Cardiac muscle cell (in vitro differentiated cells and primary cell): ENCODE data around the gene SHMT1. TPM values are rescaled to one million over a fixed set of nuclear protein-coding genes. Genes with fewer than 3 reads are reported as not detected.

Source experiments
- DNase-seq, 2 donors: peaks; one replicate each; pipeline versions ENCODE4 v3.0.0 to v3.0.0-alpha.2; 2010 to 2017; ENCODE audit warnings: low read depth in 1 of 2, low spot score in 1 of 2
- H3K27ac ChIP-seq: fragments of 200-600 bp; sonication (generic); 2 replicates; pipeline ENCODE4 v1.5.1; 2016
- H3K27me3 ChIP-seq: fragments of 200-600 bp; sonication (generic); 2 replicates; pipeline ENCODE4 v1.6.0; 2016; ENCODE audit warnings: control low read depth
- H3K36me3 ChIP-seq: fragments of 200-600 bp; sonication (generic); 2 replicates; pipeline ENCODE4 v1.5.1; 2016; ENCODE audit warnings: control low read depth
- H3K4me1 ChIP-seq: fragments of 200-600 bp; sonication (generic); 2 replicates; pipeline ENCODE4 v1.8.1; 2017; ENCODE audit warnings: low read depth, mild to moderate bottlenecking, mixed run types
- H3K4me3 ChIP-seq: fragments of 200-600 bp; sonication (generic); 2 replicates; pipeline ENCODE4 v1.5.1; 2016; ENCODE audit warnings: mild to moderate bottlenecking
- H3K9me3 ChIP-seq: fragments of 200-600 bp; sonication (generic); 2 replicates; pipeline ENCODE4 v1.5.1; 2017; ENCODE audit warnings: low read depth, mild to moderate bottlenecking, control low read depth
- polyA plus RNA-seq: library from polyadenylated mRNA; unstranded; fragments of >200 nt; fragmentation: Nextera tagmentation; extraction: Ambion mirVana; gene quantifications from 2 replicates; pipeline ENCODE4 v1.2.1, GENCODE V29; 2016
- total RNA-seq: library from RNA; depleted of rRNA; stranded (reverse); fragments of >200 nt; gene quantifications from 2 replicates; pipeline ENCODE4 v1.2.3, GENCODE V29; 2016
- TF ChIP-seq, protein P1 (sequence below): IDR thresholded peaks from 2 replicates; pipeline ENCODE4 v1.5.1; 2012; ENCODE audit warnings: low read depth, mild to moderate bottlenecking, low read length

Gene SHMT1
- total and polyA plus RNA-seq, 2 experiments from 2014 or later, result 24.8 to 30.6 TPM

DNA sequence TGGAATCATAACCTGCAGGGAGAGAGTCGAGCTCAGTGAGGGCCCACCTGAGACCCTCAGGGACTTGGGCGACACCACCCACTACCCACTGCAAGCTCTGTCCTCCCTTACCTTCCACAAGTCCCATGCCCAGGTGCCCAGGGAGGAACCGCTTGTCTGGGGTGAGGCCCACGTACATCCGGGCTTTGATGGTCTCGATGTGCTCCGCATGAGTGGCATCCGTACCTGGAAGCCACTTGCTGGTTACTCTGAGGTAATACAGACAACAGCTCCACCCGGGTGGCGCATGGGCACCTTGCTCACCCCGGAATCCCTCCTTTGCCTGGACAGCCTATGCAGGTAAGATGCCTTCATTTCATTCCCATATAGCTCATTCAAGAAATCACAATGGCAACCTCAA is 78.1 kb downstream of the SHMT1 start:
- Histone ChIP-seq H3K27me3 (no peaks in the 10 kb centered on the region), H3K9me3 (no peaks in the 10 kb centered on the region), H3K27ac (no peak overlapping the region), H3K4me1 (no peaks in the 10 kb centered on the region), H3K4me3 (no peak overlapping the region), H3K36me3 (peaks cover 71% of the 10 kb centered on the region)
- TF ChIP-seq, protein P1, sequence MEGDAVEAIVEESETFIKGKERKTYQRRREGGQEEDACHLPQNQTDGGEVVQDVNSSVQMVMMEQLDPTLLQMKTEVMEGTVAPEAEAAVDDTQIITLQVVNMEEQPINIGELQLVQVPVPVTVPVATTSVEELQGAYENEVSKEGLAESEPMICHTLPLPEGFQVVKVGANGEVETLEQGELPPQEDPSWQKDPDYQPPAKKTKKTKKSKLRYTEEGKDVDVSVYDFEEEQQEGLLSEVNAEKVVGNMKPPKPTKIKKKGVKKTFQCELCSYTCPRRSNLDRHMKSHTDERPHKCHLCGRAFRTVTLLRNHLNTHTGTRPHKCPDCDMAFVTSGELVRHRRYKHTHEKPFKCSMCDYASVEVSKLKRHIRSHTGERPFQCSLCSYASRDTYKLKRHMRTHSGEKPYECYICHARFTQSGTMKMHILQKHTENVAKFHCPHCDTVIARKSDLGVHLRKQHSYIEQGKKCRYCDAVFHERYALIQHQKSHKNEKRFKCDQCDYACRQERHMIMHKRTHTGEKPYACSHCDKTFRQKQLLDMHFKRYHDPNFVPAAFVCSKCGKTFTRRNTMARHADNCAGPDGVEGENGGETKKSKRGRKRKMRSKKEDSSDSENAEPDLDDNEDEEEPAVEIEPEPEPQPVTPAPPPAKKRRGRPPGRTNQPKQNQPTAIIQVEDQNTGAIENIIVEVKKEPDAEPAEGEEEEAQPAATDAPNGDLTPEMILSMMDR, result no peak
- no peak for DNase-seq

DNA sequence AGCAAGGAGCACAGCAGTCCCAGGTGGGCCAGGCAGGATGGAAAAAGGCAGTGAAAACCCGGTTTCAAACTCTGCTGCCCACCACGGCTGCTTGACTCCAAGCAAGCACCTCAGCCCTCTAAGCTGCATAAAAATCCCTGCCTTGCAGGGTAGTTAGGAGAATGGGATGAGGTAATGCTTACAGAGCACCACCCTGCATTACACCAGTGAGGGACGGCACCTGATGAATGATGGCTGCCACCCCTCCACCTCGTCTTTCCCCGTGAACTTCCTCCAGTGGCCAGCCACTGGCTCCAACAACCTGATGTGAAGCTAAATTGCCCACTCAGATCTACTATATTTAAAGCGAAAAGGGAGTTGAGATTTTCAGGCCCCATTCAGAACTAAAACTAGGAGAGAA is 81.6 kb downstream of the SHMT1 start:
- no peak overlapping the region for H3K27ac ChIP-seq
- no peak overlapping the region for H3K4me3 ChIP-seq
- peaks cover 66% of the 10 kb centered on the region for H3K36me3 ChIP-seq
- H3K9me3 ChIP-seq, result no peaks in the 10 kb centered on the region
- DNase-seq, result no peak
- TF ChIP-seq, protein P1, result no peak
- H3K4me1 ChIP-seq, result no peaks in the 10 kb centered on the region
- H3K27me3 ChIP-seq, result no peaks in the 10 kb centered on the region

DNA sequence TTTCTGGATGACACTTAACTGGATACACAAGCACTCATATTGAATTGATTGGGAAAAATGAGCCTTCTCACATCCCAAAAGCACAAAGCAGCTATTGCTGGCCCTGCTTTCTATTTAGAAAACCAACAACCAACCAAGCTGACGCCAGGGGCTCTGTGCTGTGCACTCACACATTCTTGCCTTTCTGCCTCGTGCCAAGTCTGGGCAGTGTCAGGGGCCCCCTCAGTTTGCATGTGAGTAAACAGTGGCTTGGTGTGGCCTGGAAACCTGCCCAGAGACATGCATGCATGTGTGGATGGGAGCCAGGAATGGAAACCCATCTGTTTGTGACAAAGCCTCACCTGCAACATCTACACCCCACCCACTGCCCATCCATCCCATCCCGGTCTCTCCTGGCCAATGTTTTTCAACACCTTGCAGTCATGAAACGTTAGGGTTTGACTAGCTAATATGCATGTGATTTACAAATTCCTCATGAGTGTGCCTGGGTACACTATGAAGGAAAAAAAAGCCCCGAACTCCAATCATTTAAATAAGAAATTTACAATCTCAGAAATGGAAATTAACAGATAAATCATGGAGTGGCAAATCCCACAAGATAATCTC is 82.5 kb downstream of the SHMT1 start:
- H3K27me3 ChIP-seq, result no peaks in the 10 kb centered on the region
- H3K4me3 ChIP-seq, result no peak overlapping the region
- DNase-seq, result peak in 1 of 2 donors; percentile 14
- no peak overlapping the region for H3K27ac ChIP-seq
- TF ChIP-seq, protein P1, result no peak
- no peaks in the 10 kb centered on the region for H3K9me3 ChIP-seq
- H3K4me1 ChIP-seq, result no peaks in the 10 kb centered on the region
- peaks cover 67% of the 10 kb centered on the region for H3K36me3 ChIP-seq

DNA sequence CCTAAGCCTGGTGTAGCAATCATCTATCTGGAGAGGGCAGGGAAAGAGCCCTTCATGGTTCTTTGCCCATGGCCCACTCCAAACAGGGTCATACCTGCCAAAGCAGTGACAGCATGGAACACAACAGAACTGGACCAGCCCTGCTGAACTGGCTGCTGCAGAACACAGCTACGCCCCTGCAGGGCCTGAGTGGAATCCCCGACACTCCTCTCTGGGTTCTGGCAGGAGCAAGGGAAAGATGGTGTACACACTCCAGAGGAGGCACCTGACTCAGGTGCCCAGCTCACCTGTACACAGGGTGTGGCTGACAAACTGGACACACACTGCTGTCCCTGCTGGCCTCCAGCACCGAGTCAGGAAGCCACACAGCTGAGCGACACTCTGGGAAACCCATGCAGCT is 83.1 kb downstream of the SHMT1 start:
- Histone ChIP-seq H3K9me3 (no peaks in the 10 kb centered on the region), H3K27me3 (no peaks in the 10 kb centered on the region), H3K4me3 (no peak overlapping the region), H3K4me1 (no peaks in the 10 kb centered on the region), H3K36me3 (peaks cover 62% of the 10 kb centered on the region), H3K27ac (no peak overlapping the region)
- DNase-seq, result no peak
- TF ChIP-seq, protein P1, result no peak

DNA sequence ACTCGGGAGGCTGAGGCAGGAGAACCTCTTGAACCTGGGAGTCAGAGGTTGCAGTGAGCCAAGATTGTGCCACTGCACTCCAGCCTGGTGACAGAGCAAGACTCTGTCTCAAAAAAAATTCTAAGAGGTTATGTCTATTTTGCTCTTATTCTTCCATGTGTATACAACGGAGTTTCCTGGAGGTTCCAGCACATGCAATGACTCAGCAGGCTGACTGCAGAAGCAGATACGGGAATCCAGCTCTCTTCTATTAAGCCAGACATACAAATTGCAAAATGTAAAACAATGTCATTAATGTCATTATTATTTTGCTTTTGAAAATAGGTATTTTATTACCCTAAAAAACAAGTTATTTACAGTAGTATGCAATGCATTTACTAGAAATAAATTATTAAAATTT is 84.5 kb downstream of the SHMT1 start:
- no peaks in the 10 kb centered on the region for H3K9me3 ChIP-seq
- H3K4me3 ChIP-seq, result no peak overlapping the region
- peaks cover 60% of the 10 kb centered on the region for H3K36me3 ChIP-seq
- H3K4me1 ChIP-seq, result no peaks in the 10 kb centered on the region
- TF ChIP-seq, protein P1, result no peak
- H3K27ac ChIP-seq, result no peak overlapping the region
- DNase-seq, result peak in 1 of 2 donors; percentile 61
- no peaks in the 10 kb centered on the region for H3K27me3 ChIP-seq

Other genes starting within 250 kb of the SHMT1 start
- gene ALKBH5, start 179.7 kb downstream of the SHMT1 start, total RNA-seq, result 247 and 279 TPM in 2 replicates
- 257 and 321 TPM in 2 replicates for gene ALKBH5, start 179.7 kb downstream of the SHMT1 start, polyA plus RNA-seq
- gene LLGL1, start 137.9 kb downstream of the SHMT1 start, total RNA-seq, result 81.5 and 83.8 TPM in 2 replicates
- 5.9 and 7.3 TPM in 2 replicates for gene LLGL1, start 137.9 kb downstream of the SHMT1 start, polyA plus RNA-seq
- gene FLII, start 104.8 kb downstream of the SHMT1 start, total RNA-seq, result 227 and 303 TPM in 2 replicates
- 210 and 232 TPM in 2 replicates for gene FLII, start 104.8 kb downstream of the SHMT1 start, polyA plus RNA-seq
- gene MIEF2, start 102.9 kb downstream of the SHMT1 start, total RNA-seq, result 95.7 and 101 TPM in 2 replicates
- 36.9 and 37.3 TPM in 2 replicates for gene MIEF2, start 102.9 kb downstream of the SHMT1 start, polyA plus RNA-seq
- gene TOP3A, start 48.6 kb downstream of the SHMT1 start, total RNA-seq, result 31.0 and 40.1 TPM in 2 replicates
- 22.7 and 26.5 TPM in 2 replicates for gene TOP3A, start 48.6 kb downstream of the SHMT1 start, polyA plus RNA-seq
- 8.7 and 11.3 TPM in 2 replicates for gene SMCR8, start 48.3 kb downstream of the SHMT1 start, total RNA-seq
- gene SMCR8, start 48.3 kb downstream of the SHMT1 start, polyA plus RNA-seq, result 2.9 and 3.9 TPM in 2 replicates
- not detected in 2 replicates for gene EVPLL, start 14.2 kb upstream of the SHMT1 start, total RNA-seq
- gene EVPLL, start 14.2 kb upstream of the SHMT1 start, polyA plus RNA-seq, result not detected in 2 replicates
- gene LGALS9C, start 113.2 kb upstream of the SHMT1 start, total RNA-seq, result not detected in 2 replicates
- not detected in 2 replicates for gene LGALS9C, start 113.2 kb upstream of the SHMT1 start, polyA plus RNA-seq